ENCODE results near the gene MICAL1. TPM values are rescaled to one million over a fixed set of nuclear protein-coding genes. Genes with fewer than 3 reads are reported as not detected.

The MICAL1 gene
- total RNA-seq, 1 experiment from 2014 or later: 9.1 TPM

- H3K79me2 ChIP-seq (ENCODE audit: low read length): no peaks in the 10 kb centered on the region
- no peak for DNase-seq
- H3K4me3 ChIP-seq (ENCODE audit: low read length): no peak overlapping the region
- H3F3A ChIP-seq (ENCODE audit: low read length, unreplicated experiment): no peaks in the 10 kb centered on the region
- BruUV-seq (replicated peaks): no TSS peak
- no peak overlapping the region for H3K27ac ChIP-seq (ENCODE audit: low read length)
- H3K4me1 ChIP-seq (ENCODE audit: insufficient read depth, low read length): peaks cover 11% of the 10 kb centered on the region
- no peak overlapping the region for H2AFZ ChIP-seq (ENCODE audit: low read length)
- H4K20me1 ChIP-seq (ENCODE audit: low read length): no peaks in the 10 kb centered on the region
- H3K27me3 ChIP-seq (ENCODE audit: low read length): no peaks in the 10 kb centered on the region
- no peak overlapping the region for H3K4me2 ChIP-seq (ENCODE audit: low read length)
- H3K9ac ChIP-seq (ENCODE audit: low read length): no peak overlapping the region
- H3K9me2 ChIP-seq (replicated peaks; ENCODE audit: low read length): no peaks in the 10 kb centered on the region
- TF ChIP-seq CTCF (conservative IDR thresholded peaks at IDR 0.05; ENCODE audit: low read depth, low read length) (no peak), EZH2phosphoT487 (IDR thresholded peaks at IDR 0.05; ENCODE audit: borderline replicate concordance, low read length) (no peak), EZH2 (IDR thresholded peaks at IDR 0.05; ENCODE audit: low read length, unreplicated experiment) (no peak)
- H3K9me3 ChIP-seq (ENCODE audit: low read length): no peaks in the 10 kb centered on the region
- ChIA-PET CTCF (no interaction called here), POLR2A (ENCODE audit: unreplicated experiment) (no interaction called here)
- no peak for ATAC-seq
- H3K36me3 ChIP-seq (ENCODE audit: low read depth, low read length): no peaks in the 10 kb centered on the region
- intact Hi-C loops (cut with micrococcal nuclease): no loop called here
Measured at GRCh38 chr6:109493865-109494264, 38.3 kb upstream of the MICAL1 start.

GRCh38 chr6:109491207-109491938 is 35.8 kb upstream of the MICAL1 start:
- Histone ChIP-seq H3K9me2 (replicated peaks; ENCODE audit: low read length) (no peaks in the 10 kb centered on the region), H3K9me3 (ENCODE audit: low read length) (no peaks in the 10 kb centered on the region), H3K9ac (ENCODE audit: low read length) (no peak overlapping the region), H3K27me3 (ENCODE audit: low read length) (no peaks in the 10 kb centered on the region), H3K36me3 (ENCODE audit: low read depth, low read length) (no peaks in the 10 kb centered on the region), H3K4me1 (ENCODE audit: insufficient read depth, low read length) (peaks cover 15% of the 10 kb centered on the region), H3F3A (ENCODE audit: low read length, unreplicated experiment) (peaks cover 3% of the 10 kb centered on the region), H3K4me2 (ENCODE audit: low read length) (peak overlapping the region; percentile 28; the same call in 1 of the 2 replicates), H3K4me3 (ENCODE audit: low read length) (no peak overlapping the region), H3K79me2 (ENCODE audit: low read length) (no peaks in the 10 kb centered on the region), H2AFZ (ENCODE audit: low read length) (no peak overlapping the region; the same call in 1 of the 2 replicates), H3K27ac (ENCODE audit: low read length) (no peak overlapping the region), H4K20me1 (ENCODE audit: low read length) (no peaks in the 10 kb centered on the region)
- BruUV-seq (replicated peaks): no TSS peak
- ATAC-seq (peak; percentile 89), DNase-seq (peak; percentile 62)
- intact Hi-C loops (cut with micrococcal nuclease): no loop called here
- TF ChIP-seq EZH2 (IDR thresholded peaks at IDR 0.05; ENCODE audit: low read length, unreplicated experiment) (no peak), CTCF (conservative IDR thresholded peaks at IDR 0.05; ENCODE audit: low read depth, low read length) (no peak), EZH2phosphoT487 (IDR thresholded peaks at IDR 0.05; ENCODE audit: borderline replicate concordance, low read length) (no peak)
- POLR2A ChIA-PET (ENCODE audit: unreplicated experiment): no interaction called here
- CTCF ChIA-PET: interaction anchor here (0.6 kb wide), 1 partner anchor 22 kb away, joined by 3 read pairs; no protein-coding TSS in a partner anchor

- no peak overlapping the region for H3K9ac ChIP-seq (ENCODE audit: low read length)
- H3K36me3 ChIP-seq (ENCODE audit: low read depth, low read length): no peaks in the 10 kb centered on the region
- ATAC-seq (no peak), DNase-seq (no peak)
- BruUV-seq (replicated peaks): no TSS peak
- no peak overlapping the region for H3K4me2 ChIP-seq (ENCODE audit: low read length)
- POLR2A ChIA-PET (ENCODE audit: unreplicated experiment): no interaction called here
- H3K27me3 ChIP-seq (ENCODE audit: low read length): no peaks in the 10 kb centered on the region
- H2AFZ ChIP-seq (ENCODE audit: low read length): no peak overlapping the region
- H4K20me1 ChIP-seq (ENCODE audit: low read length): no peaks in the 10 kb centered on the region
- peaks cover 19% of the 10 kb centered on the region for H3K4me1 ChIP-seq (ENCODE audit: insufficient read depth, low read length)
- no peak overlapping the region for H3K27ac ChIP-seq (ENCODE audit: low read length)
- CTCF ChIA-PET: no interaction called here
- peaks cover 4% of the 10 kb centered on the region for H3F3A ChIP-seq (ENCODE audit: low read length, unreplicated experiment)
- no peak overlapping the region for H3K4me3 ChIP-seq (ENCODE audit: low read length)
- no peaks in the 10 kb centered on the region for H3K9me3 ChIP-seq (ENCODE audit: low read length)
- TF ChIP-seq EZH2 (IDR thresholded peaks at IDR 0.05; ENCODE audit: low read length, unreplicated experiment) (no peak), EZH2phosphoT487 (IDR thresholded peaks at IDR 0.05; ENCODE audit: borderline replicate concordance, low read length) (no peak), CTCF (conservative IDR thresholded peaks at IDR 0.05; ENCODE audit: low read depth, low read length) (no peak)
- no peaks in the 10 kb centered on the region for H3K79me2 ChIP-seq (ENCODE audit: low read length)
- no peaks in the 10 kb centered on the region for H3K9me2 ChIP-seq (replicated peaks; ENCODE audit: low read length)
- intact Hi-C loops (cut with micrococcal nuclease): no loop called here
Measured at GRCh38 chr6:109490713-109491112, 35.1 kb upstream of the MICAL1 start.

All from PC-3 (cell line).